Measurements from ENCODE around the gene GAK.

The GAK gene

DNA sequence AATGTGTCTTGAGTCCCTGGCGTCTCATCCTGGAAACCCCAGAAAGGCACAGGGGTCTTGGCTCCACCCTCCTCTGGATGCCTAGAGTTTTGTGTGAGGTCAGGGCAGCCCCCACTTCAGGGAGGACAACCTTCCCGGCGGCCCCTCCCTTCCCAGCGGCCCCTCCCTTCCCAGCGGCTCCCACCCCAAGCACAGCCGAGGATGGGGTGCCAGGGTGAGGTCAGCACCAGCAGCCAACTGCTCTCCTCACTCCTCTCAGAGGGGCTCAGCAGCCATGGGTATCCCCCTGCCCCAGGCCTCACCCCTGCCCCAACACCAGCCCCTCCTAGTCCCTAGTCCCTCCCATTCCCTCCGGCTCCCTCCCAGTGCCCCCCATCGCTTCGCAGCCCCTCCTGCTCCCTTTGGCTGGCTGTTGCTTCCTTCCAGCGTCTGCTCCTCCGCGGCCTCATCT lies 23.8 kb upstream of the GAK start:
- no peak for TF ChIP-seq CTCF (IDR thresholded peaks at IDR 0.05; ENCODE audit: extremely low read depth, insufficient read depth, missing control alignments)
- DNase-seq (ENCODE audit: low spot score) = no peak
- in situ Hi-C loops (cut with MboI; ENCODE audit: low pct_unique_long_range_greater_than_20kb, low sequenced_read_pairs, unreplicated experiment) = no loop called here

DNA sequence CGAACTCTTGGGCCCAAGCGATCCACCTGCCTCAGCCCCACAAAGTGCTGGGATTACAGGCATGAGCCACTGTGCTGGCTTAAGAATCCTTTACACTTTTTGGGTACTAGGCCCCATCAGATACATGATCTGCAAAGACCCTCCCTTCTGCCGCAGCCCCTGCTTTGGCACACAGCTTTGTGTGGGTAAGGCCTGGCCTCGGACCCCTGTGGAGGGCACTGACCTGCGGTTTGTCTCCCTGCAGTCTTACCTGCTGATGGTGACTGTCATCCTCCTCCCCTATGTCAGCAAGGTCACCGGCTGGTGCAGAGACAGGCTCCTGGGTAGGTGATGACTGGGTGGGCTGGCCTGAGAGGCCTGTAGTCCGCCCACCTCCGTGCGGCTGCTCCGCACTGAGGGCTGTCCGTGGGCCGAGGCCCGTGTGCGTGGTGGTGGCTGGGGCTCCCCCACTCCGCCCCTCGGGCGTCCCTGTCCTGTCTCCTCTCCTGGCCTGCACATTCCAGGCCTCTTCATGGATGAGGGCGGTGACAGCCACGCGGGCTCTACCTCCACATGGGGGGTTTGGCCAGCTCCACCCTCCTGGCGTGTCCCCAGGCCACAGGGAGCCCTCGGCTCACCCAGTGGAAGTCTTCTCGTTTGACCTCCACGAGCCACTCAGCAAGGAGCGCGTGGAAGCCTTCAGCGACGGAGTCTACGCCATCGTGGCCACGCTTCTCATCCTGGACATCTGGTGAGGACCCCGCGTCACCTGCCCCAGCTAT lies 23.2 kb upstream of the GAK start:
- in situ Hi-C loops (cut with MboI; ENCODE audit: low pct_unique_long_range_greater_than_20kb, low sequenced_read_pairs, unreplicated experiment) = no loop called here
- no peak for TF ChIP-seq CTCF (IDR thresholded peaks at IDR 0.05; ENCODE audit: extremely low read depth, insufficient read depth, missing control alignments)
- no peak for DNase-seq (ENCODE audit: low spot score)

DNA sequence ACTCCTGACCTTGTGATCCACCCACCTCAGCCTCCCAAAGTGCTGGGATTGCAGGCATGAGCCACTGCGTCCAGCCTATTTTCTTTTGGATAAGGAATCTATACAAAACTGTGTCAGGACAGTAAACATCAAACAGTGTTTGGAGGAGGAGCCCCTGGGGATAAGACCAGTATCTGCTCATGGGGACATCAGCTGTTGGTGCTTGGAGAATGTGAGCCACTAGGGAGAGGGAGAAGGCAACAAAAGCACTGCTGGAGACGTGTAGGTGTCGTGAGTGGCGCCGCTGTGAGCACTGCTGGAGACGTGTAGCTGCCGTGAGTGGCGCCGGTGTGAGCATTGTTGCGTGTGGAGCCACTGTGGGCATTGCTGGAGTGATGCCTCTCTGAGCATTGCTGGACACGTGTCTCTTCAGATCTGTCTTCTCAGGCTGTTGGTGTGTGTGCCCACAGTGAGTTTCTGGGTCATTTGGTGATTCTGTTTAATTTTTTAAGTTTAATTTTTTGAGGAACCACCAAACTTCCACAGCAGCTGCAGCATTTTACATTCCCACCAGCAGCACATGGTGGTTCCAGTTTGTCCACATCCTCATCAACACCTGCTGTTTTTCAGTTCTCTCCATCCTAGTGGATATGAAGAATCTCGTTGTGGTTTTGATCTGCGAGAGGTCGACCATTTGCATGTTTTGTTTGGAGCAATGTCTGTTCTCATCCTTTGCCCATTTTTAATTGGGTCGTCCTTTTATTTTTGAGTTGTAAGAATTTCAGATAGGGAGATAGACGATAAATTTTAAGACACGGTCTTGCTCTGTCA lies 22.3 kb upstream of the GAK start:
- TF ChIP-seq CTCF (IDR thresholded peaks at IDR 0.05; ENCODE audit: extremely low read depth, insufficient read depth, missing control alignments) = no peak
- DNase-seq (ENCODE audit: low spot score) = no peak
- in situ Hi-C loops (cut with MboI; ENCODE audit: low pct_unique_long_range_greater_than_20kb, low sequenced_read_pairs, unreplicated experiment) = no loop called here

DNA sequence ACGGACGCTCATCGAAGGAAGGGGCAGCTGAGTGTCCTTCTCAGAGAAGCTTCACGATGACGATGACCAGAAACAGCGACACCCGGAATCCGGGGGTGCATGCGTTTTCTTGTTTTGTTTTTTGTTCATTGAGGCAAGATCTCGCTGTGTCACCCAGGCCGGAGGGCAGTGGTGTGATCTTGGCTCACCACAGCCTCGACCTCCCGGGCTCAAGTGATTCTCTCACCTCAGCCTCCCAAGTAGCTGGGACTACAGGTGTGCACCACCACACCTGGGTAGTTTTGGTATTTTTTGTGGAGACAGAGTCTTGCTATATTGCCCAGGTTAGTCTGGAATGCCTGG lies 21.4 kb upstream of the GAK start:
- no peak for DNase-seq (ENCODE audit: low spot score)
- in situ Hi-C loops (cut with MboI; ENCODE audit: low pct_unique_long_range_greater_than_20kb, low sequenced_read_pairs, unreplicated experiment) = no loop called here
- TF ChIP-seq CTCF (IDR thresholded peaks at IDR 0.05; ENCODE audit: extremely low read depth, insufficient read depth, missing control alignments) = no peak

GRCh38 chr4:952881-953573 lies 20.9 kb upstream of the GAK start:
- no peak for TF ChIP-seq CTCF (IDR thresholded peaks at IDR 0.05; ENCODE audit: extremely low read depth, insufficient read depth, missing control alignments)
- in situ Hi-C loops (cut with MboI; ENCODE audit: low pct_unique_long_range_greater_than_20kb, low sequenced_read_pairs, unreplicated experiment) = no loop called here
- no peak for DNase-seq (ENCODE audit: low spot score)

DNA sequence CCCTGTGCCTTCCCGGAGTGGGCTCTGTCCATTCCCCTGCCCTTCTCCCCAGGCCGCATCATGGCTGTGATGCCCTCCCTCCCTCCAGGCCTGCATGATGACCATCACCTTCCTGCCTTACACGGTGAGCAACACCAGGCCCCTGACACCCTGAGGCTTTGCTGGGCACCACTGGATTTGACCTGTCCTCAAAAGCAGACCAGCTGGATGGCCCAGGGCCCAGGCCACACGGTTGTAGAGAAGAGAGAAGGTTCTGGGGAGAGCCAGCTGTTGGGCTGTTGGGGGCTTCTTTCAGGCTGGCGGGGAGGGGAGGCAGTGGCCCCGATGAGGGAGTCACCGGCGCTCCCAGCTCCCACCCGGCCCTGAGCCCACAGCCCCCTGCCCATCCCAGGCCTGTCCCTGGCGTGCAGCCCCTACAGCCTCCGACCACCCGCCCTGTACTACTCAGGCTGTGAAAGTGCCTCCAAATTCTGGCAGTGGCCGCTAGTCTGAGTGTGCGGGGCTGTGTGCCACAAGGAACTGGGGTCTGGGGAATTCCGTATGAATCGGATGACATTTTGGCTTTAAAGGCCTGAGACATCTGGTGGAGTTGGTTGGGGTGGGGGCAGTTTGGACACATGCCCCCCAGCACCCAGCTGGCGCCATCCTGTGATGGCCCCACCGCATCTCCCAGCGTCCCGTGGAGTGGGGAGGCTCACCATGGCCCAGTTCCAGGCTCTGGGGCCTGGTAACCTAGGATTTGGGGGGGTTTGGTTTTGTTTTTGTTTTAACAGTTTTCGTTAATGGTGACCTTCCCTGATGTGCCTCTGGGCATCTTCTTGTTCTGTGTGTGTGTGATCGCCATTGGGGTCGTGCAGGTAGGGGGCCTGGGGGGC lies 19.7 kb upstream of the GAK start:
- in situ Hi-C loops (cut with MboI; ENCODE audit: low pct_unique_long_range_greater_than_20kb, low sequenced_read_pairs, unreplicated experiment) = no loop called here
- TF ChIP-seq CTCF (IDR thresholded peaks at IDR 0.05; ENCODE audit: extremely low read depth, insufficient read depth, missing control alignments) = no peak
- DNase-seq (ENCODE audit: low spot score) = no peak

Data from GM13977 (cell line).